ENCODE results near the gene ADAMTS8. TPM values are rescaled to one million over a fixed set of nuclear protein-coding genes. Genes with fewer than 3 reads are reported as not detected.

ADAMTS8 gene
- total and polyA plus RNA-seq, 9 of the 15 experiments (the other 6 are each of a cell fraction or from before 2014, with no cell fraction given) = not detected

- Histone ChIP-seq H3K36me3 (ENCODE audit: control insufficient read depth, insufficient read depth, low read length) (no peaks in the 10 kb centered on the region), H3K27me3 (ENCODE audit: control insufficient read depth in 2 of 2, insufficient read depth in 2 of 2, low read length in 2 of 2) (peaks cover 24 to 59% of the 10 kb centered on the region in 2 experiments; a peak in 4 of 5 replicates), H3K27ac (ENCODE audit: extremely low read depth, low read depth, low read length) (no peak overlapping the region), H3K4me3 (no peak overlapping the region), H3K9me1 (ENCODE audit: control insufficient read depth, insufficient read depth, low read length) (peaks cover 3% of the 10 kb centered on the region), H2AFZ (ENCODE audit: low read depth, low read length) (no peak overlapping the region), H4K20me1 (replicated peaks; ENCODE audit: control insufficient read depth, insufficient read depth, low read length) (no peaks in the 10 kb centered on the region; the same call in 1 of the 2 replicates), H3K9ac (ENCODE audit: insufficient read depth in 1 of 2, low read depth in 2 of 2, low read length in 2 of 2) (no peak overlapping the region), H3K79me2 (ENCODE audit: control insufficient read depth, insufficient read depth, low read length) (no peaks in the 10 kb centered on the region), H3K4me1 (replicated peaks in 1 of 2; ENCODE audit: control insufficient read depth in 2 of 2, insufficient read depth in 2 of 2, low read length in 2 of 2) (peaks cover 0 to 10% of the 10 kb centered on the region in 2 experiments; a peak in 1 of 5 replicates), H3K4me2 (ENCODE audit: insufficient read depth, low read length) (no peak overlapping the region), H3K9me3 (replicated peaks; ENCODE audit: control insufficient read depth, insufficient read depth, low read depth, low read length) (no peaks in the 10 kb centered on the region)
- FAIRE-seq = no peak
- no peak for TF ChIP-seq TEAD2 (tag; IDR thresholded peaks at IDR 0.05)
- no peak for TF ChIP-seq CSDE1 (IDR thresholded peaks at IDR 0.05)
- TF ChIP-seq RBM34 (IDR thresholded peaks at IDR 0.05; ENCODE audit: borderline replicate concordance, insufficient read depth, low read length) = no peak
- no peak for TF ChIP-seq PML (IDR thresholded peaks at IDR 0.05; ENCODE audit: low read length)
- no peak for TF ChIP-seq JUND (IDR thresholded peaks at IDR 0.05; ENCODE audit: borderline replicate concordance, low read depth, low read length)
- TF ChIP-seq JUND (tag; IDR thresholded peaks at IDR 0.05; ENCODE audit: borderline replicate concordance, low read depth, low read length) = no peak
- no peak for TF ChIP-seq CTBP1 (IDR thresholded peaks at IDR 0.05; ENCODE audit: borderline replicate concordance)
- no peak for TF ChIP-seq KAT2B (IDR thresholded peaks at IDR 0.05; ENCODE audit: low read depth, low read length)
- TF ChIP-seq ASH1L (IDR thresholded peaks at IDR 0.05; ENCODE audit: borderline replicate concordance, low read depth, partially characterized antibody) = no peak
- no peak for TF ChIP-seq ZNF57 (CRISPR knock-in tag; IDR thresholded peaks at IDR 0.05)
- TF ChIP-seq ELF1 (tag; IDR thresholded peaks at IDR 0.05) = no peak
- POLR2A ChIA-PET = interaction anchor here (1.9 kb wide), 1 partner anchor 14 kb away, joined by 8 read pairs; no protein-coding TSS in a partner anchor
- WGBS (ENCODE audit: insufficient coverage, low coverage, missing lambda C conversion rate) = 2% methylated on average over 6 of the region's 6 CpGs
- intact Hi-C loops (cut with micrococcal nuclease) = no loop called here
- no peak for ATAC-seq
- CTCF ChIA-PET (ENCODE audit: low intra/inter-chr PET ratio) = no interaction called here
- in situ Hi-C loops (cut with MboI) = no loop called here
- DNase-seq (ENCODE audit: extremely low read depth in 1 of 4, low spot score in 3 of 4) = no peak
- BruUV-seq (replicated peaks) = no TSS peak
Measured at GRCh38 chr11:130477586-130478203, 49.3 kb upstream of the ADAMTS8 start.
